Measurements from ENCODE around the gene SLC7A8.

SLC7A8 gene

GRCh38 chr14:23105348-23105824 is 78.1 kb downstream of the SLC7A8 start:
- TF ChIP-seq REST (IDR thresholded peaks at IDR 0.05; ENCODE audit: insufficient replicate concordance, low read depth) (no peak), GABPA (IDR thresholded peaks at IDR 0.05; ENCODE audit: low read depth) (no peak), POLR2AphosphoS5 (IDR thresholded peaks at IDR 0.05; ENCODE audit: low read depth) (no peak), CTCF (IDR thresholded peaks at IDR 0.05; ENCODE audit: insufficient read depth, low read length) (no peak), SPI1 (IDR thresholded peaks at IDR 0.05; ENCODE audit: borderline replicate concordance, low read depth) (peak; percentile 38; the same call in 1 of the 2 replicates)
- Histone ChIP-seq H3K4me3 (replicated peaks; ENCODE audit: insufficient read depth, low read length) (no peak overlapping the region), H3K27me3 (ENCODE audit: insufficient read depth, poor library complexity, severe bottlenecking) (no peaks in the 10 kb centered on the region), H3K27ac (replicated peaks) (no peak overlapping the region)
- DNase-seq (ENCODE audit: low read depth in 1 of 2, low spot score in 1 of 2), result no peak

GRCh38 chr14:23104591-23105347 is 78.7 kb downstream of the SLC7A8 start, which contains the start of gene CIROP:
Gene CIROP (minus strand): TSS chr14:23104989. CDS start chr14:23104920, 69 bp downstream.
- no peak within 1 kb of the TSS for H3K4me3 ChIP-seq (replicated peaks; ENCODE audit: insufficient read depth, low read length)
- H3K27ac ChIP-seq (replicated peaks), result no peak within 1 kb of the TSS
- H3K27me3 ChIP-seq (ENCODE audit: insufficient read depth, poor library complexity, severe bottlenecking), result no peaks in the 10 kb centered on the region
- TF ChIP-seq SPI1 (IDR thresholded peaks at IDR 0.05; ENCODE audit: borderline replicate concordance, low read depth), result no peak
- TF ChIP-seq POLR2AphosphoS5 (IDR thresholded peaks at IDR 0.05; ENCODE audit: low read depth), result no peak
- TF ChIP-seq REST (IDR thresholded peaks at IDR 0.05; ENCODE audit: insufficient replicate concordance, low read depth), result no peak
- no peak for TF ChIP-seq GABPA (IDR thresholded peaks at IDR 0.05; ENCODE audit: low read depth)
- no peak for TF ChIP-seq CTCF (IDR thresholded peaks at IDR 0.05; ENCODE audit: insufficient read depth, low read length)
- DNase-seq (ENCODE audit: low read depth in 1 of 2, low spot score in 1 of 2), result no peak

- TF ChIP-seq GABPA (IDR thresholded peaks at IDR 0.05; ENCODE audit: low read depth) (no peak), REST (IDR thresholded peaks at IDR 0.05; ENCODE audit: insufficient replicate concordance, low read depth) (no peak), POLR2AphosphoS5 (IDR thresholded peaks at IDR 0.05; ENCODE audit: low read depth) (no peak), CTCF (IDR thresholded peaks at IDR 0.05; ENCODE audit: insufficient read depth, low read length) (no peak), SPI1 (IDR thresholded peaks at IDR 0.05; ENCODE audit: borderline replicate concordance, low read depth) (no peak)
- H3K4me3 ChIP-seq (replicated peaks; ENCODE audit: insufficient read depth, low read length), result no peak overlapping the region
- no peak for DNase-seq (ENCODE audit: low read depth in 1 of 2, low spot score in 1 of 2)
- H3K27ac ChIP-seq (replicated peaks), result no peak overlapping the region
- no peaks in the 10 kb centered on the region for H3K27me3 ChIP-seq (ENCODE audit: insufficient read depth, poor library complexity, severe bottlenecking)
Measured at GRCh38 chr14:23104070-23104590, 79.3 kb downstream of the SLC7A8 start.
